K562 (cell line): ENCODE results near the gene LILRA2. TPM values are rescaled to one million over a fixed set of nuclear protein-coding genes. Genes with fewer than 3 reads are reported as not detected.

ENCODE experiments used
- BCOR ChIP-seq: fragments of 450-650 bp; IDR thresholded peaks from 2 replicates; pipeline ENCODE4 v1.6.1; 2016
- FUS ChIP-seq: fragments of 200-400 bp; formaldehyde crosslinking; optimal IDR thresholded peaks from 2 replicates; pipeline ENCODE3; 2017; ENCODE audit warnings: low read depth, low read length
- IRF2 ChIP-seq: sonication (generic); formaldehyde crosslinking; IDR thresholded peaks from 2 replicates; pipeline ENCODE4 v1.8.1; 2022; ENCODE audit warnings: mild to moderate bottlenecking, missing genetic modification reagents
- KAT8 ChIP-seq: fragments of 450-650 bp; IDR thresholded peaks from 2 replicates; pipeline ENCODE4 v1.6.1; 2016; ENCODE audit warnings: low read depth, mild to moderate bottlenecking
- PPARD ChIP-seq: fragments of 250-450 bp; sonication (Bioruptor Pico); IDR thresholded peaks from 2 replicates; pipeline ENCODE4 v1.8.0; 2022; ENCODE audit warnings: inconsistent platforms, mild to moderate bottlenecking, moderate library complexity
- TAF15 ChIP-seq: fragments of 200-400 bp; formaldehyde crosslinking; IDR thresholded peaks from 2 replicates; pipeline ENCODE4 v1.6.1; 2017; ENCODE audit warnings: mild to moderate bottlenecking, low read depth, low read length, moderate library complexity
- ZNF197 ChIP-seq: fragments of 200-800 bp; sonication (Bioruptor generic); IDR thresholded peaks from 2 replicates; pipeline ENCODE4 v1.6.1; 2016; ENCODE audit warnings: low read depth, missing genetic modification characterization, missing compliant biosample characterization
- polyA plus RNA-seq, 8 experiments: library from polyadenylated mRNA; depleted of rRNA in 4 of 8; stranded (reverse) in 5 of 8; unstranded in 3 of 8; fragments of >200 nt; fragmentation: Nextera tagmentation in 2 of 8; fragmentation: Illumina TruSeq in 1 of 8; extraction: Ambion mirVana in 2 of 8; extraction: Trizol in 1 of 8; gene quantifications; 2 replicates each; pipeline versions ENCODE4 v1.2.1 to v1.2.3, GENCODE V29; 2011 to 2014; ENCODE audit warnings: inconsistent platforms in 1 of 8, missing spikeins in 1 of 8
- total RNA-seq, 7 experiments: library from RNA; depleted of rRNA in 6 of 7; stranded (reverse); fragments of >200 nt in 6 of 7; fragmentation: Illumina TruSeq in 2 of 7; extraction: Trizol in 2 of 7; gene quantifications; 2 replicates each; pipeline versions ENCODE4 v1.2.1 to v1.2.3, GENCODE V29; 2011 to 2021; ENCODE audit warnings: low replicate concordance in 1 of 7
- TF ChIP-seq, protein P1 (sequence below): sonication (generic); formaldehyde crosslinking; IDR thresholded peaks from 2 replicates; pipeline ENCODE4 v1.5.0; 2020; ENCODE audit warnings: missing genetic modification reagents
- TF ChIP-seq, protein P2 (sequence below), 2 experiments: fragments of 450-650 bp in 1 of 2; IDR thresholded peaks; 2 replicates each; pipeline ENCODE4 v1.6.1; 2011 to 2017; ENCODE audit warnings: low read depth in 2 of 2, antibody characterized with exemption in 1 of 2, borderline replicate concordance in 1 of 2, low read length in 1 of 2, mild to moderate bottlenecking in 1 of 2, mixed read lengths in 1 of 2; ENCODE audit not compliant: control insufficient read depth in 1 of 2

LILRA2 gene
- total and polyA plus RNA-seq, 9 of the 15 experiments (the other 6 are each of a cell fraction or from before 2014, with no cell fraction given) = 0.32 to 2.1 (median 0.96) TPM

DNA sequence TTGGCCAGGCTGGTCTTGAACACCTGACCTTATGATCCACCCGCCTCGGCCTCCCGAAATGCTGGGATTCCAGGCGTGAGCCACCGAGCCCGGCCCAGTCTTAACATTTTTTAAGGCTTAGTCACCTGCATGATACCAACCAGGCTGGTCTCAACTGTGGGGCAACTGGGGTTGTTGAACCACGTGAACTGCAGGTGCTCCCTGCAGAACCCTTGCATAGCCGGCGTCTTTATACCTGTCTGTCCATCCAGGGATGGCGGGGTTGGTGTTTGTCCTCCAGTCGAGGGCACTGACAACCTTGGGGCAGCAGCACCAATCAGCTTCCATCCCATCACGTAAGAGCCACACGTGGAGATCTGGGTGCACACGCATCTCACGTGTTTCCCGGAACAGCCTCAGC lies 24.8 kb upstream of the LILRA2 start (continued):
- TF ChIP-seq KAT8 (no peak), FUS (no peak), BCOR (no peak), ZNF197 (CRISPR knock-in tag) (no peak), TAF15 (no peak), IRF2 (CRISPR knock-in tag) (no peak), PPARD (CRISPR knock-in tag) (no peak)
- TF ChIP-seq, protein P1, sequence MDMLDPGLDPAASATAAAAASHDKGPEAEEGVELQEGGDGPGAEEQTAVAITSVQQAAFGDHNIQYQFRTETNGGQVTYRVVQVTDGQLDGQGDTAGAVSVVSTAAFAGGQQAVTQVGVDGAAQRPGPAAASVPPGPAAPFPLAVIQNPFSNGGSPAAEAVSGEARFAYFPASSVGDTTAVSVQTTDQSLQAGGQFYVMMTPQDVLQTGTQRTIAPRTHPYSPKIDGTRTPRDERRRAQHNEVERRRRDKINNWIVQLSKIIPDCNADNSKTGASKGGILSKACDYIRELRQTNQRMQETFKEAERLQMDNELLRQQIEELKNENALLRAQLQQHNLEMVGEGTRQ (CRISPR knock-in tag) = no peak
- TF ChIP-seq, protein P2, sequence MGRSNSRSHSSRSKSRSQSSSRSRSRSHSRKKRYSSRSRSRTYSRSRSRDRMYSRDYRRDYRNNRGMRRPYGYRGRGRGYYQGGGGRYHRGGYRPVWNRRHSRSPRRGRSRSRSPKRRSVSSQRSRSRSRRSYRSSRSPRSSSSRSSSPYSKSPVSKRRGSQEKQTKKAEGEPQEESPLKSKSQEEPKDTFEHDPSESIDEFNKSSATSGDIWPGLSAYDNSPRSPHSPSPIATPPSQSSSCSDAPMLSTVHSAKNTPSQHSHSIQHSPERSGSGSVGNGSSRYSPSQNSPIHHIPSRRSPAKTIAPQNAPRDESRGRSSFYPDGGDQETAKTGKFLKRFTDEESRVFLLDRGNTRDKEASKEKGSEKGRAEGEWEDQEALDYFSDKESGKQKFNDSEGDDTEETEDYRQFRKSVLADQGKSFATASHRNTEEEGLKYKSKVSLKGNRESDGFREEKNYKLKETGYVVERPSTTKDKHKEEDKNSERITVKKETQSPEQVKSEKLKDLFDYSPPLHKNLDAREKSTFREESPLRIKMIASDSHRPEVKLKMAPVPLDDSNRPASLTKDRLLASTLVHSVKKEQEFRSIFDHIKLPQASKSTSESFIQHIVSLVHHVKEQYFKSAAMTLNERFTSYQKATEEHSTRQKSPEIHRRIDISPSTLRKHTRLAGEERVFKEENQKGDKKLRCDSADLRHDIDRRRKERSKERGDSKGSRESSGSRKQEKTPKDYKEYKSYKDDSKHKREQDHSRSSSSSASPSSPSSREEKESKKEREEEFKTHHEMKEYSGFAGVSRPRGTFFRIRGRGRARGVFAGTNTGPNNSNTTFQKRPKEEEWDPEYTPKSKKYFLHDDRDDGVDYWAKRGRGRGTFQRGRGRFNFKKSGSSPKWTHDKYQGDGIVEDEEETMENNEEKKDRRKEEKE (IDR thresholded peaks at IDR 0.05; ENCODE audit: borderline replicate concordance in 1 of 2, control insufficient read depth in 1 of 2, low read depth in 2 of 2, low read length in 1 of 2) = no peak
